HG03039 (cell line): ENCODE results near the gene BRWD1.
"Not testable (repeated sequence)": the region's sequence is repeated elsewhere in the genome, so short reads cannot be mapped to it uniquely, and the experiment has no call there.

Experiments
- ATAC-seq: cut with Tn5 transposase; IDR thresholded peaks from one replicate; pipeline ENCODE4 v1.9.1; 2021; ENCODE audit warnings: mild to moderate bottlenecking, moderate library complexity; ENCODE audit not compliant: unreplicated experiment

The BRWD1 gene

GRCh38 chr21:39141502-39141901, 171.9 kb downstream of the BRWD1 start:
- ATAC-seq: no peak

- no peak for ATAC-seq
Observed at GRCh38 chr21:39137248-39138178, 175.9 kb downstream of the BRWD1 start.

GRCh38 chr21:39136711-39137110, 176.7 kb downstream of the BRWD1 start:
- no peak for ATAC-seq

GRCh38 chr21:39136138-39136537, 177.3 kb downstream of the BRWD1 start:
- not testable (repeated sequence) for ATAC-seq

- ATAC-seq: no peak
Observed at GRCh38 chr21:39134288-39134810, 179.1 kb downstream of the BRWD1 start.
